Mesangial cell (primary cell): ENCODE results near the gene DMGDH. TPM values are rescaled to one million over a fixed set of nuclear protein-coding genes. Genes with fewer than 3 reads are reported as not detected.

Experiments
- total RNA-seq: library from RNA; depleted of rRNA; stranded (reverse); fragments of >200 nt; gene quantifications from 2 replicates; pipeline ENCODE4 v1.2.3, GENCODE V29; 2015

Gene DMGDH
- total RNA-seq, result 0.33 and 3.3 TPM in 2 replicates

GRCh38 chr5:79069488-79070349 lies at the start of gene DMGDH, which contains the start of gene BHMT2:
Gene DMGDH (minus strand): TSS chr5:79069674. CDS start chr5:79069620, 54 bp downstream.
Gene BHMT2 (plus strand): TSS chr5:79069767. CDS start chr5:79069783, 16 bp downstream.

GRCh38 chr5:79111387-79111959 lies 42.0 kb upstream of the DMGDH start, which contains the start of gene BHMT:
Gene BHMT (plus strand): TSS chr5:79111809. CDS start chr5:79111886, 77 bp downstream.

GRCh38 chr5:78985116-78985724 lies 84.3 kb downstream of the DMGDH start, which contains the start of gene ARSB:
Gene ARSB (minus strand): TSS chr5:78985310. CDS start chr5:78985248, 62 bp downstream.

Other genes starting within 250 kb of the DMGDH start
- 22.8 and 23.1 TPM in 2 replicates for gene ARSB, start 84.4 kb downstream of the DMGDH start, total RNA-seq
- gene BHMT2, start 93 bp upstream of the DMGDH start, total RNA-seq, result 0.98 and 4.2 TPM in 2 replicates
- 1.1 and 5.8 TPM in 2 replicates for gene BHMT, start 42.1 kb upstream of the DMGDH start, total RNA-seq
- gene JMY, start 166.5 kb upstream of the DMGDH start, total RNA-seq, result 2.6 and 9.8 TPM in 2 replicates